HG02973 (cell line): ENCODE results near the gene C1orf159.

Experiments
- ATAC-seq: cut with Tn5 transposase; IDR thresholded peaks from one replicate; pipeline ENCODE4 v1.9.1; 2021; ENCODE audit warnings: moderate library complexity; ENCODE audit not compliant: unreplicated experiment

The C1orf159 gene

DNA sequence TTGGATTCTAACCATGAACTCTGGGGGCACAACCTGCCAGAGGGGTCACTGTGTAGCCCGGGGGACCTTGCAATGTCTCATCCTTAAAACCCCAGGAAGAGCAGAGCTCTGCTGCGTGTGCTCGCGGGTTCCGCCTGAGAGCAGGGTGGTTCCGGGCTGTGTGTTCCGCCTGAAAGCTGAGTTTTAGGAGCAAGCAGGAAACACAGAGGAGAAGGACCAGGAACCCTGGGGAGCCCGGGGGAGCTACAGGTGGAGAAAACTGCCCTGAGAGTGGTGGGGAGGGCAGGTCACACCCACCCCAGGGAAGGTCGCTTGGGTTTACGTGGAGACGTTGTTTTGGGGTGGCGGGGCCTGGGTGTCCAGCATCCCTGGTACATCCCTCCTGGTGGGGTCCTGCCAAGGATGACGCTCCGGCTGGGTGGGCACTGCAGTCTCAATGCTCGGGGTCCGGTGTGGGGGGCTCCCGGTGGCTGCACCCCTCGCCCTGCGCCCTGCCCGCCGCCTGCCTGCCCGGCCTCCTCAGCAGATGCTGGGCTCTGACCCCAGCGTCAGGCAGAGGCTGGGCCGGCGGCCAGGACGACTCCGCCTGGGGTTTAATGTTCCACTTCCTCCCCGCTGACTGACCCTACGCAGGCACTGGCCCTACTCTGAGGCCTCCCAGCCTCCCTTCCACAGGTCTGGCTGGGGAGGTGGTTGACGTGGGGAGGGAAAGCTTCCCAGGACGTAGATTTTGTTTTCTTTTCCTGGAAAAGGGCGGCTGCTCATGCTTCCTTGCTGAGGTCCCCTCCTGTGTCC, 17.3 kb upstream of the C1orf159 start:
- no peak for ATAC-seq

GRCh38 chr1:1132042-1132950, 16.4 kb upstream of the C1orf159 start:
- ATAC-seq = no peak

DNA sequence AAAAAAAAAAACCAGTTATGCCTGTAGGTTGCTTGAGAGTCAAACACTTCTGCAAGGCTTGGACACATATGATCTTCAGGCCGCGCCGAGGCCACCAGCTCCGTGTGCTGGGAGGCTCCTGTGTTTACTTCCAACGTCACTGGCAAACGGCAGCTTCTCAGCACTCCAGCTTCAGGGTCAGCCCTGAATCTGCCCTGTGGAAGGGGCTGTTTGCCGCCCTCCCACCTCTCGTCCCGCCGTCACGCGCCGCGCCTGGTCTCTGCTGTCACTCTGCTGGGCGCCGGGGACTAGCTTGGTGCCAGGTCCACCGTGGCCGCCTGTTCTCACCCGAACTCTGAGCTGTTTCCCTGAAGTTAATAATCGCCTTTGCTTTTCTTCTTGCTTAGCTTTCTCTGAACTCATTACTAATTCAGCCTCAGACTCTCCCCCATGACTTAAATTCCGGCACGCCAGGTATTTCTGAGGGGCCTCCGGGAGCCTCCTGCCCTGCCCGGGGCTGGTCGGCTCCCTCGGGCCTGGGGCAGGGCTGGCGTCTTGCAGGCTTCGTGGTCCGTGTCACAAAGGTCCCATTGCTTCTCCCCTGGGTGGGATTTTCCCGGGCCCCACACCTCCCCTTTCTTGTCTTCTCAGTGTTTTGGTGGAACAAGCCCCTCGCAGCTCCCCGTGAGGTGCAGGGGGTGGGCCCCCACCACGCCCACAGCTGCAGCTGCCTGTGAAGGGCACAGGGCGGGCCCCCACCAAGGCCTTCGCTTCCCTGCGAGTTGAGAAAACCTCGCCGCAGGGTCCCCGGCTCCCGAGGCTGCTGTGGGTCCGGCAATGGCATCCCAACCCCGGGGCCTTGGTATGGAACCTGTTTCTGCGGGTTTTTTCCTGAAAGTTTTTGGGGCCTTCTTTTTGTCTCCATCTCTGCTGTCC, 14.6 kb upstream of the C1orf159 start:
- ATAC-seq = no peak

GRCh38 chr1:1129381-1129821, 13.5 kb upstream of the C1orf159 start:
- ATAC-seq = no peak

- no peak for ATAC-seq
These were observed 12.7 kb upstream of the C1orf159 start for GRCh38 chr1:1128454-1129139.

GRCh38 chr1:1127551-1128451, 11.9 kb upstream of the C1orf159 start:
- ATAC-seq = no peak

DNA sequence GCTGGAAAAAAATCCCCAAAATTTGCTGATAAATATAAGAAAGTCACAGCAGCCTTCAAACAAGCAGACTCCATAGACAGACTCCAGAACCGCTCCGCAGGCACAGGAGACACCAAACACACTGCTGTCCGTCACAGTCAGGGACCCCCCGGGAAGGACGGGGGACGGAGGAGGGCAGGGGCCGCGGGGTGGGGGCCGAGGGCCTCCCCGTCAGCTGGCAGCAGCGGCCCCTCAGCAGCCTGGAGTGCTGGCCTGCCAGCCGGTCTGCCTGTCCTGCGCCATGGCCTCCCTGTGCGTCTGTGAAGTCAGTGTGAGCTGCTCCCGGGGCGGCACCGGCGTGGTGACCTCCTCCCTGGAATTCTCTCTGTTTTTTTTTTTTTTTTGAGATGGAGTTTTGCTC, 10.1 kb upstream of the C1orf159 start:
- ATAC-seq = no peak

DNA sequence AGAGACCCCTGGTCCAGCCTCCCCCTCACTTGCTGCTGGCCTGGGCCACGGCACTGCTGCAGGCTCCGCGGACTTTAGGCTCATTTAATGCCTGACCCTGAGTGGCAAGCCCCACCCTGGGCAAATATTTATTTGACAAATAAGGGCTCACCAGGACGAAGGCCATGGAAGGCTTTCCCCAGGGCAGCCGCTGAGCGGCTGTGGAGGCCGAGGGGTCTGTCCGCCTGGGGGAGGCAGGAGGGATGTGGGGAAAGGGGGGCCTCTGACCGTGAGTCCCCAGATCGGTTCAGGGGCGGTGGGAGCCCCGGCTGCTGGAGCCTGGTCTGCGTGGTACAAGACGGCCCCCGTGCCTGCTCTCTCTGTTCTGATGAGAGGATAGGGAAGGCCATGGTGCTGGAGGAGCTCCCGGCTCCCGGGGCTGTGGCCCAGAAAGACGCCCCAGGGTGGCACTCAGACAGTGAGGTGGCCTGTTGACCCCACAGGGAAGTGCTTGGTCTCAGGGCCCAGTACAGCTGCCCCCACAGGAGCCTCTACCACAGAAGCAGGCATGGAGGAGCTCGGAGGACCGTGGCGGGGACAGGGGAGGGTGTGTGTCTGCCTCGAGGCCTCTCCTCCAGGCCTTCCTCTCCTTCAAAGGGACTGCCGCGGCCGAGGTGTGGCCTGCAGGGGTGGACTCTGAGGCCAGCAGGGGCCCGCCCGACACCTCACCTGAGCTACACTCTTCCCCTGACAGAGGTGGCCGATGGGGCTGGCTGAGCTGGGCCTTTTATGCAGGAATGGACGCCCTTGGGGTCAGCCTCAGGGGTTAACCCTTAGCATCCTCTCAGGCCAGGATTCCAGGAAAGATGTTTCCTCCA, 9.1 kb upstream of the C1orf159 start:
- ATAC-seq = no peak

GRCh38 chr1:1124508-1124785, 8.6 kb upstream of the C1orf159 start:
- no peak for ATAC-seq

- ATAC-seq = no peak
These were observed 8.0 kb upstream of the C1orf159 start for GRCh38 chr1:1123581-1124507.

DNA sequence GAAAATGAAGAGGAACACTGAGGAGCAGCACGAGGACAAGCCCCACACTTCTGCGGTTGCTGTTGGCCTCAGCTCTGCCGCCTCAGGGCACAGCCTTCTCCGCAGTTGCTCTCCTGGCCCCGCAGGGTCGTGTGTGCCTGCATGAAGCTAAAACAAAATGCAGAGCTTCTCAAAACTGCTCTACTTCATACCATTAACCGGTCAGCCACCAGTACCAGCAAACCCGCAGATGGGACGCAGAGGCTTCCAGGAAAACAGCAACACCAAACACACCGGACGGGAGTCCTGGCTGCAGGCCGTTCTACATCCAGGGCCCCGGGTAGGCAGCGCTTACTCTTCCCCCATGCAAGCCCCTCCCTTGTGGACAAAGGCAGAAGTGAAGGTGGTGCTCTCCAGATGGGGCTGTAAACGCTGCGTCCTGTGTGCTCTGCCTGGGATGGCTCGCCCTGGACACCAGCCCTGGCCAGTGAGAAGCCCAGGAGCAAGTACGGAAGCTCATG, 7.1 kb upstream of the C1orf159 start:
- no peak for ATAC-seq

GRCh38 chr1:1122078-1122811, 6.4 kb upstream of the C1orf159 start:
- no peak for ATAC-seq

- ATAC-seq = no peak
These were observed 5.8 kb upstream of the C1orf159 start for GRCh38 chr1:1121611-1122077.

- no peak for ATAC-seq
These were observed 5.1 kb upstream of the C1orf159 start for GRCh38 chr1:1120866-1121591.

GRCh38 chr1:1120096-1120495, 4.2 kb upstream of the C1orf159 start:
- ATAC-seq = no peak
